Measurements from ENCODE around the gene PLEKHG3.

Gene PLEKHG3

DNA sequence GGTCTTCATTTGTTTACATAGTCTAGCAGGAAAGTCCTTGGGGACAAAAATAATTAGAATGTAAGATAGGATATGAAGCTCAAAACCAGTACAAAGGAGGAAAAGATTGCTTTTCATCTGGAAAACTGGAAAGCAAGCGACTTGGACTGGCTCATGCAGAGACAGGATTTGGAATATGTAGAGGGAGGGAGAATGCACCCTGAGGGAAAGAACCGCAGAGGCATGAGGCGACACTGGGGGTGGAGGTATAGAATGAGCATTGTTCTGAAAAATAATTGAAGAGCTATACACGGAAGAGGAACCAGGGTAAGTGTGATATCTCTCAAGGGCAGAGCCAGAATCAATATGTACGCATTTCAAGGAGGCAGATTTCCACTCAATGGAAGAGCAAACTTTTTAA lies 85.5 kb downstream of the PLEKHG3 start:
- TF ChIP-seq, protein P1, sequence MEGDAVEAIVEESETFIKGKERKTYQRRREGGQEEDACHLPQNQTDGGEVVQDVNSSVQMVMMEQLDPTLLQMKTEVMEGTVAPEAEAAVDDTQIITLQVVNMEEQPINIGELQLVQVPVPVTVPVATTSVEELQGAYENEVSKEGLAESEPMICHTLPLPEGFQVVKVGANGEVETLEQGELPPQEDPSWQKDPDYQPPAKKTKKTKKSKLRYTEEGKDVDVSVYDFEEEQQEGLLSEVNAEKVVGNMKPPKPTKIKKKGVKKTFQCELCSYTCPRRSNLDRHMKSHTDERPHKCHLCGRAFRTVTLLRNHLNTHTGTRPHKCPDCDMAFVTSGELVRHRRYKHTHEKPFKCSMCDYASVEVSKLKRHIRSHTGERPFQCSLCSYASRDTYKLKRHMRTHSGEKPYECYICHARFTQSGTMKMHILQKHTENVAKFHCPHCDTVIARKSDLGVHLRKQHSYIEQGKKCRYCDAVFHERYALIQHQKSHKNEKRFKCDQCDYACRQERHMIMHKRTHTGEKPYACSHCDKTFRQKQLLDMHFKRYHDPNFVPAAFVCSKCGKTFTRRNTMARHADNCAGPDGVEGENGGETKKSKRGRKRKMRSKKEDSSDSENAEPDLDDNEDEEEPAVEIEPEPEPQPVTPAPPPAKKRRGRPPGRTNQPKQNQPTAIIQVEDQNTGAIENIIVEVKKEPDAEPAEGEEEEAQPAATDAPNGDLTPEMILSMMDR (IDR thresholded peaks at IDR 0.05; ENCODE audit: borderline replicate concordance, insufficient read depth, low read depth, low read length), result no peak
- no peak overlapping the region for H3K4me3 ChIP-seq (ENCODE audit: low read depth, low read length)

DNA sequence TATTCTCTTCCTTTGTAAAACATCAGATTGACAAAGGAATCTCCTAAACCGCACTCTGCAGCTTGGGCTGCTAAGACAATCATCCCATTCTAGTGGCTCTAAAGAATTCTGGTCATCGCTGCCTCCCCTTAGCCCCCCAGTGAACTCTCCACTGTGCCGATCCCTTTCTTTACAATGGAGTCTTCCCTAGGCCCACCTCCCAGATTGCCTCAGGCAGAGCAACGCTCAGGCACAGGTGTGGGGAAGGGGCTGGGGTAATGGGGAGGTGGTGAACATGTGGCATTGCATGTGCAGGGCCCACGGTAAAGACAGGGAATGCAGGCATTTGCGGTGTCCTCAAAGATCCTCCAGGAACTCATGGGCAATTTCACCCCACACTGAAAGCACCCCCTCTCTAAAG lies 86.3 kb downstream of the PLEKHG3 start:
- H3K4me3 ChIP-seq (ENCODE audit: low read depth, low read length), result no peak overlapping the region
- TF ChIP-seq, protein P1 (IDR thresholded peaks at IDR 0.05; ENCODE audit: borderline replicate concordance, insufficient read depth, low read depth, low read length), result no peak

DNA sequence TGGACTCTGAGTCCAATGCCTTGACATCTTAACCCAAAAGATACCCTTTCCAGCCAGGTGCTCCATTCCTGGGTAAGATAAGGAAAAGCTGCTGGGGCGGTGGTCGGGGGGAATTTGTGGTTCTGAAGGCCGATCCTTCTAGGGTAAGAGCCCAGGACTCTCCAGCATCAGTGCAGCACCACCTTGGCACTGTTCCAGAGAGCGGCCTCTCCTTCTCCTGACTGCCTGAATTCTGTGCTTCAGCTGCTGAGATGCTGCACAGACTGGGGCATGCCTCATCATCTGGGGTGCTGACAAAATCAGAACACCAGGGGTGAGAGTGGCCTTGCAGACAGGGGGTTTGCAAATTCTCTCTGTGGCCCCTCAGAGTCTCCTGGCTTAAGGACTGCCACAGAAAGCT lies 88.0 kb downstream of the PLEKHG3 start:
- no peak overlapping the region for H3K4me3 ChIP-seq (ENCODE audit: low read depth, low read length)
- TF ChIP-seq, protein P1 (IDR thresholded peaks at IDR 0.05; ENCODE audit: borderline replicate concordance, insufficient read depth, low read depth, low read length), result no peak

DNA sequence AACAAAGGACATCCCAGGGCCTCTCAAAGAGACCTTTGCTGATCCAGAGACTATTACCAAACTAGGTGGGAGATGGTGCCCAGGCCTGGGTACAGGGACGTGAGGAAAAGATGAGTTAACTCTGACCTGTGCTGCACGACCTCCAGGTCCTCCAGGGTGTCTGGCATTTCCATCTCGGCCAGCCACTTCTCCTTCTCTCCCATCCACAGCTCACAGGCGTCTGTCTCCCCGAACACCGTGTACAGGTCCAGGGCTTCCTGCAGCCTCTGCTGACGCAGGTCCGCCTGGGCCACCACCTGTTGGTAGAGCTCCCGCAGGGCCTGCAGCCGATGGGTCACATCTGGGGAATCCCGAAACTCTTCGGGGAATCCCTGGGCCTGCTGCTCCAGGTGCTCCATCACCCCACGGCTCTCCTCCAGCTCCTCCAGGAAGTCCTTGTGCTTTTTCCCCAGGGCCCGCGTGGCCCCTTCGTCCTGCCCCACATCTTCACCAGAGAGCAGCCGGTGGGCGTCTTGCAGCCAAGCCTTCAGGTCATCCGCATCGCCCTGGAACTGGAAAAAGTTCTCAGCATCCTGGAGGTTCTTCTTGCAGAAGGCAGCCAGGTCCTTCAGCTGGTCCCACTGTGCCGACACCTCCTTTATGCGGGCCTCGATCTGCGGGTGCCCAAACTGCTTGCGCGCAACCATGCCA lies 88.8 kb downstream of the PLEKHG3 start:
- no peak overlapping the region for H3K4me3 ChIP-seq (ENCODE audit: low read depth, low read length)
- TF ChIP-seq, protein P1 (IDR thresholded peaks at IDR 0.05; ENCODE audit: borderline replicate concordance, insufficient read depth, low read depth, low read length), result no peak

DNA sequence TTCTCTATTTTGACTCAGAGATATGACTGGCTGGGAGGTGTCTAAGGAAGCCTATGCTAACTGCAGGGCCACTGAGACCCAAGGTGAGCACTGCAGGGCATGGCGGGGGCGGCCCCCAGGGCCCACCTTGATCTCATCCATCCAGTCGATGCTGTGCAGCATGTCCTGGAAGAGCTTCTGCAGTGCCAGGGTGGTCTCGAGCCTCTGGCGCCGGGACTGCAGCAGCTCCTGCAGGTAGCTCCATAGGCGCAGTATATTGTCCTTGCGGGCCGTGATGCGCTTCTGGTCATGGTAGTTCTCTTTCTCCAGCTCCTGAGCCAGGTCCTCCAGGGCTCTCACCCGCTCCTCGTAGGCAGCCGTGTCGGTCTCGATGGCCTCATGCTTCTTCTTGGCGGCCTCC lies 91.0 kb downstream of the PLEKHG3 start:
- TF ChIP-seq, protein P1 (IDR thresholded peaks at IDR 0.05; ENCODE audit: borderline replicate concordance, insufficient read depth, low read depth, low read length), result no peak
- no peak overlapping the region for H3K4me3 ChIP-seq (ENCODE audit: low read depth, low read length)

DNA sequence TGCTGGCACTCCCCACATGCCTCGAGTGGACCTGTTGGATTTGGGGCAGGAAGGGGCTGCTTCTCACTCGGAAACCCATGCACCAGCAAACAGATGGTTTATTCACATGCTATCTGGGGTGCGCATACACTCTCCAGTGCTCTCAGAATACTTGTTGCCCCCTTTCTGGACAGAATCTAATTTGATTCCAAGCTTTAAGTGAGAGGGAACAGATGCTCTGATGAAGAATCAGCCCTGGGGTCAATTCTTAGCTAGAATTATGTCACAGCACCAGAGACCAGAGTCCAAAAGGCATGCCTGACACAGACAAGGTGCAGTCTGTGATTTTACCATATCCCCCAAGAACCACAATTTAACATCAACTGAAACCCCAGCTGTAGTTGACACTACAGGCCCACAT lies 91.7 kb downstream of the PLEKHG3 start:
- no peak overlapping the region for H3K4me3 ChIP-seq (ENCODE audit: low read depth, low read length)
- TF ChIP-seq, protein P1 (IDR thresholded peaks at IDR 0.05; ENCODE audit: borderline replicate concordance, insufficient read depth, low read depth, low read length), result no peak

DNA sequence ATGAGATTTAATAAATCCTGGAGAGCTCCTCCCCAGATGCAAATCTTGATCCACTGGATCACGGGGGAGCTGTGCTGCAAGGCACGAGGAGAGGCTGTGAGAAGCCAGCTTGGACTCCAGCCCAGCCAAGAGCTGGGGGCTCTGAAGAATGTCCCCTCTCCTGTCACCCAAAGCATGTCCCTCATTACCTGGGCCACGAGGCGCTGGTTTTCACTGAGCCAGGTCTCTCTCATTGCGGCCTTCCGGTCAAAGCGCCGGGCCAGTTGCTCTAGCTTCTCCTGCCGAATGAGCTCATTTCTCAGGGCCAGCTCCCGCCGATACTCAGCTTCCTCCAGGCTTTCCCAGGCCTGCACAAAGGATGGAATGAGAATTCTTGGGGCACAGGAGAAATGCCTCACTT lies 92.1 kb downstream of the PLEKHG3 start:
- H3K4me3 ChIP-seq (ENCODE audit: low read depth, low read length), result no peak overlapping the region
- TF ChIP-seq, protein P1 (IDR thresholded peaks at IDR 0.05; ENCODE audit: borderline replicate concordance, insufficient read depth, low read depth, low read length), result no peak

All from GM12875 (cell line).